GM21447 (cell line): ENCODE data around the gene USP36.
"Not testable (repeated sequence)": the region's sequence is repeated elsewhere in the genome, so short reads cannot be mapped to it uniquely, and the experiment has no call there.

Experiments used
- ATAC-seq: cut with Tn5 transposase; IDR thresholded peaks from one replicate; pipeline ENCODE4 v1.9.1; 2021; ENCODE audit not compliant: unreplicated experiment

USP36 gene

DNA sequence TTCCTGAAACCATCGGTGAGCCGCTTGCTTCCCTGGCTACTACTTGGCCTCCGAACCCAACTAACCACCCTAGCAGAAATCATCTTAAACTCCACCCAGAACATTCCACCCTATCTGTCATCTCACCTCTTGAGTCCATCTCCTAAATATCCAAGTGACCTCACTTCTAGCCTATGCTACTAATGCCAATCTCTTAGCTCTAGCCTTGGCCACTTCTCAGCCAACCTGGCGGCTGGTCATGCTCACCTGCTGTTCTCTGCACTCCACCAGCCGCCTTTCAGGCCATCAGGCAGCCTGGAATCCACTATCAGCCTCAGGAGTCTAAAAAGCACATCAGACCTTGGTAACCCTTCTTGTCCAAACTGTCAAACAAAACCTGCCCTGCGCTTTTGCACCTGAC is 46.6 kb downstream of the USP36 start:
- ATAC-seq = no peak

DNA sequence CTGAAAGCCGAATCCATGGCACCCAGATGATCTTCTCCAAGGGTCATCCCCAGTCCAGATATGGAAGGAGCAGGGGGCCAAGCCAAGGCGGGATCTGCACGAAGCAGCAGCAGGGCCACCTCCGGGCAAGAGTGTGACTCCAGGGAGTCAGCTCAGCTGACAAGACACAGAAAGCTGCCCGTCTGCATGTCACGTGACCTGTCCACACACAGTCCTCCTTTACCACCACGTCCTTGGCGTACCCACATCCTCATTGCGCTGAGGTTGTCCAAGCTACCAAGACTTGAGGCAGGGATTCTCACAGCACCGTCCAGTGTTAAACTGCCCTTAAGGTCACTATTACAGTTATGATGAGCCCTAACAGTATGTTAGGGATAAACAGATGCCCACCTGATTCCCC is 47.2 kb downstream of the USP36 start:
- no peak for ATAC-seq

DNA sequence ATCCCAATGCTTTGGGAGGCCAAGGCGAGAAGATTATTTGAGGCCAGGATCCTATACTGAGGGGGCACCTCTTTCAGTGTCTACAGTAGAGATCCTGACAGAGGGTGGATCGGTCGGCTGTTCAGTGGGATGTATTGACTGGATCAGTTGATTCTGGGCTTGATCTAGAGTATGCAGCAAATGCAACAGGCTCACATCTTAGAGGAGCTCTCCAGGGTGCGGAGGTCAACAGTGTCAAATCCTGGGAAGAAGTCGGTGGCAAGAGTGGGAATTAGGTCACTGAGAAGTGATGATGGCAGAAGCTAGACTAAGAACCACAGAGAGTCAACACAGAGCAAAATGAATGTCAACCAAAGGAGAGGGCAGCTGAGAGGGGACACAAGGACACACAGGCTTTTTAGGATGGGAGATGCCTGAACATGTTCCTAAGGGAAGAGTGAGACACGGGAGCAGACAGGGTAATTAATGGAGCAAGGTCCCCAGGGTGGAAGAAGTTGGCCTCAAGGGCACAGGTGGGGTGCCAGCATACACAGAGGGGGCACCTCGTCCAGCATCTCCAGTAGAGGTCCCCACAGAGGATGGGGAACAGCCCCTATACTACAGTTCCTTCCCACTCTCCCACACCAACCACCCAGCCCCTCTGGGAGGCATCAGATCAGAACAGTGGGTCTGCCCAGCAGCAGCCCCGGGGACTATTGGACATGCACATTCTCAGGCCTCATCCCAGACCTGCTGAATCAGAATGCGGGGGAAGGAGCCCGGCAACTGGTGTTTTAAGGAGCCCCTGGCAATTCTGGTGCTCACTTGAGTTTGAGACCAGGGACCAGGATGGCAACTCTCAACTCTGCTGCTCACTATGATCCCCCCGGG is 48.5 kb downstream of the USP36 start:
- ATAC-seq = no peak

DNA sequence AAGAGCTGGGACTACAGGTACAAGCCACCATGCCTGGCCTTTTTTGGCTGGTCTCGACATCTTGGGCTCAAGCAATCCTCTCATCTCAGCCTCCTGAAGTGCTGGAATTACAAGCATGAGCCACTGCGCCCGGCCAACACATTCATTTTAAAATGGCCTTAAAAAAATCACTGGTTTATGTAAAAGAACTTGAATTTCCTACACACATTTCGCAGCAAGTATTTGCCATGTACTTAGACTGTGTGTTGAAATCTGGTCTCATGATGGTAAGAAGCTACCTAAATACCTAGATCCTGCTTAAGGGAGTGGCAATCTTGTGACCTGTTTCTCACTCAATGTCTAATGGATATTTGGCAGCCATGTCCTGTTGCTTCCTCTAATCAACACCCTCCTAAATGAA is 50.1 kb downstream of the USP36 start:
- ATAC-seq = no peak

DNA sequence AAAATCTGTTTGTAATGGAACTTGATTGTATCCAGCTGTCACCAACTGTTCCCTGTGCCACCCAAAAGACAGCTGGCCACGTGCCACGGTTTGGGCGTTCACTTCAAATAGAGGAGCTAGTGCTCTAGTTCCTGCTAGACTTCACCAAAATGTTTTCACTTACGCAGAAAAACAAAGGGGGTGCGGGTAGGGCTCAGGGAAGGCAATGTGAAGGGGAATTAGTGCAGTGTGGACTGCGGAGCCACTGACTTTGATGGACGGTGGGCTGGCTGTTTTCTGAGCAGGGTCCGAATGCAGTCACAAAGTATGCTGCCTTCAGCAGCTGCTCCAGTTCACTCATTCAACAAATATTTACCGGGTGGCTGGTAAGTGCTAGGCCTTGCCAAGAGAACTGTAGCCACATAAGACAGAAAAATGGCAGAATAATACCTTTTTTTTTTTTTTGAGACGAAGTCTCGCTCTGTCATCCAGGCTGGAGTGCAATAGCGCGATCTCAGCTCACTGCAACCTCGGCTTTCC is 50.9 kb downstream of the USP36 start:
- no peak for ATAC-seq

DNA sequence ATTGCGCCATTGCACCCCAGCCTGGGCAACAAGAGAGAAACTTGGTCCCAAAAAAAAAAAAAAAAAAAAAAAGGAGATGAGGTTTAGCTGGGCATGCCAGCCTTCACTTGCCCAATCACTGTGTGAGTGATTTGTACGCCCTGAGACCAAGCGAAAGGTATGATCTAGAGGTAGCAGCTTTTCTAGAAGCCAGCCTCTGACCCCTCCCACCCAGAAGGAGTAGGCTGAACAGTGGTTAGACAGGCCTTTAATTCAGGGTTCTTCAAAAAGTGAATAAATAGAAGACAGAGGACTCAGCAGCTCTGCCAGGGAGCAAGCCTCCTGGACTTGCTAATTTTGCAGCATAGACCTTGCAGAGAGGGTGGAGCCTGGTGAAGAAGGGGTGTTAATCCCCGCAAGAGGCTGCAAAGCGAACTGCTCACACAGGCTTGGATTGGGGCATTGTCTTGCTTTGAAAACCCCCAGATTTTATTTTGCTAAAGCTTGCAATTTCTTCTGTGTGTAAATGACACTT is 51.4 kb downstream of the USP36 start:
- ATAC-seq = no peak

DNA sequence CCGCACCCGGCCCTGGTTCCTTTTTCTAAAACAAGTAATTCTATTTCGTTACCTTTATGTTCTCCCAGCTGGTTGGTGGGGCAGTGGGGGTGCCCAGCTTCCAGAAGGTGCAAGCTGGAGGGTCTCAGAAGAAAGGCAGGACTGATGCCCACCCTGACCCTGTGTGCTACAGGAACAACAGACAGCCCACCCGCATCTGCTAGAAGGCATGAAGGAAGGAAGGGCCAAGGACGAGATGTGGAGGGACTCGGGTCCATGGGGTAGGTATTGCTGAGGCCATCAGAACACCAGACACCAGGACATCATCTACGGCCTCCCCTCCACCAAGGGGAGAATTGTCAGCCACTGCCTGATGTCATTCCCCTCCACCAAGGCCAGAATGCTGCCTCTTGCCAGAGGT is 52.2 kb downstream of the USP36 start:
- no peak for ATAC-seq

DNA sequence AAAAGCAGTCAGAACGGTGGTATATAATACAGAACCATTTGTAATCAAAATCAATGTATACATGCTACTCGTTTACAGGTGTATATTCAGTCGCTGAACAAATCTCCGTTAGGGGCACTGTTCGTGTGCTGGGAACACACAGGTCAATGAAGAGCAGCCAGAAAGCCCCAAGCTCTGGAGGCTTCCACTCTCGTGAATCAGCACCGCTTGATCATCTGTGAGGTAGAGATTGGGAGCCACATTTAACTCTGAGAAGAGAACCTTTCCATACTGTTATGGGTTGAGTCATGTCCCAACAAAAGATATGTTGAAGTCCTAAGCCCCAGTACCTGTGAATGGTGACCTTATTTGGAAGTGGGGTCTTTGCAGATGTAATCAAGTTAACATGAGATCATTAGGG is 53.2 kb downstream of the USP36 start:
- ATAC-seq = no peak

DNA sequence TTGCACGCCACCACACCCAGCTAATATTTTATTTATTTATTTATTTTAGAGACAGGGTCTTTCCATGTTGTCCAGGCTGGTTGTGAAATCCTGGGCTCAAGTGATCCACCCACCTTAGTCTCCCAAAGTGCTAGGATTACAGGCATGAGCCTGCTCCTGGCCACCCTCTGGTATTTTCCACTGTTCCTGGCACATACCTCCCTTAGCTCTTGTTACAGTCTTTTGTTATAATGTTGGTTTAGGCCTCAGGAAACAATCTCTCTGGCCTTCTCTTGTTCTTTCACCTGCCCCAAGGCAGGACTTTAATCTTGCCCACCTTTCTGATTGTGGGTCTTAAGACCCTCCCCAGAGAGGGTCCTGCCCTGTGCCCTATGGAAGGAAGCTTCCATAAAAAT is 55.0 kb downstream of the USP36 start:
- ATAC-seq = no peak

DNA sequence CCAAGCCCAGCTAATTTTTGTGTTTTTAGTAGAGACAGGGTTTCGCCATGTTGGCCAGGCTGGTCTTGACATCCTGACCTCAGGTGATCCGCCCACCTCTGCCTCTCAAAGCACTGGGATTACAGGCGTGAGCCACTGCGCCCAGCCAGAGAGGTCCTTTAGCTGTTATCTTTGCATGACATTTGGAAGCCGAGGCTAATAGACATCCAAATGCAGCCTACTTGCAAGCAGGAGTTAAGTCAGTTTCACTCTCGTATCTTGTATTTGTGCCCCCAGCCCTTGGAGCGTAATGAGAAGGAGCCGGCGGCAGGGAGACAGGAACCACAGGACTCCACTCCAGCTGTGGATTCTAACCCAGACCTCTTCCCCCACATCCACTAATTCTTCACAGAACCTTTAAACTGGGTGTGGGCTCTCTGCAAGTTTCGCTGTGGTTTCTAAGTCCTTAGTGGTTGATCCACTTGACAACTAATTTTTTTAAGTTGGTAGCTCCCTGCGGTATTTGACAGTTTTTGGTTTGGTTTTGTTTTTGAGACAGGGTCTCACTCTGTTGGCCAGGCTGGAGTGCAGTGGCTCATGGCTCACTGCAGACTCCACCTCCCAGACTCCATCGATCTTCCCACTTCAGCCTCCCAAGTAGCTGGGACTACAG is 55.5 kb downstream of the USP36 start:
- no peak for ATAC-seq

DNA sequence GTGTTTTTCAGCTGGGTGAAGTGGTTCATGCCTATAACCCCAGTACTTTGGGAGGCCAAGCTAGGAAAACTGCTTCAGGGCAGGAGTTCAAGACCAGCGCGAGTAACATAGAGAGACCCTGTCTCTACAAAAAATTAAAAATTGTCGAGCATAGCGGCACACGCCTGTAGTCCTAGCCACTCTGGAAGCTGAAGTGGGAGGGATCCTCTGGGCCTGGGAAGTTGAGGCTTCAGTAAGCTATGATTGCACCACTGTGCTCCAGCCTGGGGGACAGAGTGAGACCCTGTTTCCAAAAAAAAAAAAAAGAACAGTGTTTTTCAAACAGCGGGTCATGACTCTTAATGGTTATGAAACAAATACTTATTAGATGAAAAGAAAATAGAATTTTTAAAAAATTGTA is 56.3 kb downstream of the USP36 start:
- no peak for ATAC-seq

DNA sequence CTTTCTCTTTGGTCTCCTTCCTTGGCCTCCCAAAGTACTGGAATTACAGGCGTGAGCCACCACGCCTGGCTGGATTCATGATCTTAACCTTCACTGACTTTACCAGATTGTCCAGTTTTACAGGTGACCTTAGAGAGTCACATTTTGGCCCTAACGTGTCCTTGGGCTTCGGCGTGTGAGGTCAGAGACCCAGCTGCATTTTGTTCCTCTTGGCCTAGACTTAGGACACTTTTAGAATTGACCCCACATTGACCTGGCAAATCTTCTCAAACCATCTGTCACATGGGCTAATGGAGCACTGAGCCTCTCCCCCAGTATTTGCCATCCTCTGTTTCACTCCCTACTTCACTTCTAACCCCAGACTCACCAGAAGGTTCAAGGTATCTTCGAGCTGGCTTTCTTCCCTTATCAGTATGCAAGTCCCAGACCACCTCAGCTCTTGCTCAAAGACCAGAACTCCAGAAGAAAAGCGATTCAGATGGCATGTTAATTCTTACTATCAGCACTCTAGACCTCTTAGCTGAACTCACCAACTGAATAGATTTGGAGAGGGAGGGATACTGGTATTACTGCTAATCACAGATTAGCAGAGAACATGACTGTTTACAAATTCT is 56.8 kb downstream of the USP36 start:
- no peak for ATAC-seq

DNA sequence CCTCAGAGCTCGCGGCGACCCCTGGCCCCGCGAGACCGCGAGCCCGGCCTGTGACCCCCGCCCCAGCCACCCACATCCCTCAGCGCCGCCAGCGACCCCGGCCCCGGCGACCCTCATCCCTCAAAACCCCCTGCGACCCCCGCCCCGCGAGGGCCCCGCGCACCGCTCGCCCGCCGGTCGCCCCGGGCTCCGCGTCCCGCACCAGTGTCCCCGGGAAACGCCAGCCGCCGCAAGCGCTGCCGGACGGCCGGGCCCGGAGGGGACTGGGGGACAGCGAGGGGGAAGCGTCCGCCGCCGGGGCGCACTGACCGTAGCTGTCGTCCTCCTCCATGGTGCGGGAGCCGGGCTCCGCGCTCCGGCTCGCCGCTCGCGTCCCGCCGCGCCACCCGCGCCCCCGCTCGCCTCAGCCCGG is 58.7 kb downstream of the USP36 start, which contains the start of gene CYTH1:
CYTH1 (minus strand) TSS at position 381 of the 412 bp plus-strand sequence; CDS start at position 331, 50 bp downstream.
- ATAC-seq = peak; percentile 14

DNA sequence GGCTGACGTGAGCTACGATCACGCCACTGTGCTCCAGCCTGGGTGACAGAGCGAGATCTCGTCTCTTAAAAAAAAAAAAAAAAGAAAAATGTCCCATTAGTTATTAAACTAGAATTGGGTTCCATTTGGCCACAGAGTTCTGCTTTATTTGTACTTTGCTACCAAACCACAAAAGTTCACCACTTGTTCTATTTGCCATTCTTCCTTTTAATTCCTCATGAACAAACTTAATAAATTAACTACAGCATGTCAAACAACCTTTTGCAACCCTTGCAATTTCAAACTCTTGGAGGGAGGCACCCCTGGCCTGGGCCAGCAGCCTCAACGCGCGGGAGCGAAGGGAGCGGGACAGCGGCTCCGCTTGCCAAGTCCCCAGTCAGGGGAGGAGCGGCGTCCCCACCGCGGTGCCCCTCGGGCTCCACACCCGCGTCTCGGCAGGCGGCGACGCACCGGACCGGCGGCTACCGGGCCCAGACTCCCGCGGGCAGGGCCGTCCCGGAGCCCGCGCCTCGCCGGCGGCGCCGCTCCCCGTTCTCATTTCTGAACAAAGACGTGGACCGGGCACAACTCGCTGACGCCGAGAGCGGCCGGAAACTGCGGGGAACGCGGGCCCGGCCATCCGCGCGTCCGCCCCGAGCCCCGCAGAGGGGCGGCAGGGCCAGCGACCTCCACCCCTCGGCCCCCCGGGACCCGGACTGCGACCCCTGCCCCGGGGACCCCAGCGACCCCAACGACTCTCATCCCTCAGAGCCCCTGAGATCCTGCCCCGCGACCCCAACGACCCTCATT is 59.3 kb downstream of the USP36 start:
- ATAC-seq = peak; percentile 4

DNA sequence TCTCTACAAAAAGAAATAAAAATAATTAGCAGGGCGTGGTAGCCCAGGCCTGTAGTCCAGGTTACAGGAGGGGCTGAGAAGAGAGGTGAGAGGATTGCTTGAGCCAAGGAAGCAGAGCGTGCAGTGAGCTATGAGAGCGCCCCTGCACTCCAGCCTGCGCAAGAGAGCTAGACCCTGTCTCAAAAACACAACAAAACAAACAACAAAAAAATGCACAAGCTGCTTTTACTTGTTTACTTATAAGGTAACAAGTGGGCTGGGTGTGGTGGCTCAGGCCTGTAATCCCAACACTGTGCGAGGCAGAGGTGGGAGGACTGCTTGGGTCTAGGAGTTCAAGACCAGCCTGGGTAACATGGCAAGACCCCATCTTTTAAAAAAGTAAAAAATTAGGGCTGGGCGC is 60.3 kb downstream of the USP36 start:
- ATAC-seq = no peak

DNA sequence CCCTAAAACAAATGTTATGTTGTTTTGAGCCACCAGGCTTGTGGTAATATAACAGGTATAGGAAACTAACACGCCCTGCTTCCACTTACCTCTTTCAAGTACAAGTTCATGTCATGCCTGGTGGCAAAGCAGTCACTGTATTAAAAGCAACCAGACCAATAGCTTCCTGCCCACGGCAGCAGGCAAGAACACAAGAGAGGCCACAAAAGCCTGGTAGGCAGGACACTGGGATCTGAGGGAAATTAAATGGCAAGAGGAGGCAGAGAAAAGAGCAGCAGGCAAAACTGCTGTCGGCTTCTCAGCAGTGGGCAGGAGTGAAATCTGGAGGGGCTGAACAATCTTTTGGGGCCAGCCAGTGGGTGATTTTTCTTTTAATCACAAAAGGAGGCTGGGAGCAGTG is 60.8 kb downstream of the USP36 start:
- no peak for ATAC-seq

DNA sequence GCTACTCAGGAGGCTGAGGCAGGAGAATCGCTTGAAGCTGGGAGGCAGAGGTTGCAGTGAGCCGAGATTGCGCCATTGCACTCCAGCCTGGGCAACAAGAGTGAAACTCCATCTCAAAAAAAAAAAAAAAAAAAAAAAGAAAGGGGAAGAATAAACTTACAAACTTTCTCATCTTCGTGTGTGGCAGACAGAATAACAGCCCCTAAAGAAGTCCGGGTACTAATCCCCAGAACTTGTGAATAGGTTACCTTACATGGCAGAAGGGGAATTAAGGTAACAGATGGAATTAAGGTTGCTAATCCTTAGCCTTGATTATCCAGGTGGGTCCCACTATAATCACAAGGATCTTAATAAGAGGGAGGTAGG is 61.3 kb downstream of the USP36 start:
- ATAC-seq = not testable (repeated sequence)

DNA sequence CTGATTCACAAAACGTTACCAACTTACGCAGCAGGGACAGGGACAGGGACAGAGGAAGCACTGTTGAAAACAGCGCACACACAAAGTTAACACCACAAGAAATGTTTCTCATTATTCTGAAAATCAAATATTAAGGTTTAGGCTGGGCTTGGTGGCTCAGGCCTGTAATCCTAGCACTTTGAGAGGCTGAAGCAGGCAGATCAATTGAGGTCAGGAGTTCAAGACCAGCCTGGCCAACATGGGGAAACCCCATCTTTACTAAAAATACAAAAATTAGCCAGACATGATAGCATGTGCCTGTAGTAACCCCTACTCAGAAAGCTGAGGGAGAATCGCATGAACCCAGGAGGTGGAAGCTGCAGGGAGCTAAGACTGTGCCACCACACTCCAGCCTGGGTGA is 62.7 kb downstream of the USP36 start:
- no peak for ATAC-seq

DNA sequence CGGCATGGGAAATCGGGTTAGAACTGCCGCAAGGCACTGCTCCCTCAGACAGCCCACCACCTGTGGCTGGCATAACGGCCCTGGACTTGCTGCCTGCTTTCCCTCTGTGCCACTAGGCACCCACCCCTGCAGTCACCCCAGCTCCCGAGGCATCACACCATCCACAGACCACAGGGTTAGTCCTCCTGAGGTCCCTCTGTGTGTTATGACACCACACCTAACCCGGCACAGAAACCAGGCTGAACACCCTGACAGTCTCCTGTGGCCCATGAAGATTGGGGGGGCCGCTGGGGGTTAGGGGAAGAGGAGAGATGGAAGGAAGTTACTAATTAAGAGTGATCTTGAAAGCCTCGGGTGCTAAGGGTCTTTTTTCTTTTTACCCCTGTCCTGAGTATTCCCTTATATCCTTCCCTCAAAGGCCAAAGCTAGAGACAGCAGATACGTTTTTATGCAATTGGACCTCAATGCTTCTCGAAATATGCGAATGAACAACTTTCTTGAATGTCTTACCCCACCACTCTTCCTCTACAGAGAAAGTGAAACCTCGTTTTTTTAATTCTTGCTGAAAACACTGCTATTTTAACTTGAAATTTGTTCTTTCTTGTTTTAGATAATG is 65.5 kb downstream of the USP36 start:
- ATAC-seq = peak; percentile 47

DNA sequence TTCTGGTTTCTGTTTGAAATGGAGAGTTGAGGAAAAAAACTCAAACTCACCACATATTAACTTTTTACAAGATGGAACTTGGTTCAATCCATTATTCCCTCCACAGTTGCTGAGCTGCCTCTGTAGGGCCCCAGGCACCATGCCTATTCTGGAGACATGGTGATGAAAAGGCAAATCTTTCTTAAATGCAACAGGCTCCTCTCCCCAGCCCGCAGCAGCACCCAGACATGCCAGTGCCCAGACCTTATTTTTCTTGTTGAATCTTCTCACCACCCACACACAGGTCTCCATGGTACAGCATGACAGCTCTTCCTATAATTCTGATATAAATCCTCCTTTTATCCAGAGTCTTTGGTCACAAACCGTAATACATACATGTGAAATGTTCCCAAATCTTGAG is 66.2 kb downstream of the USP36 start:
- ATAC-seq = no peak
